HL-60 (cell line): ENCODE results near the gene PTTG1IP.

Experiments used
- POLR2AphosphoS5 ChIP-seq: IDR thresholded peaks from 2 replicates; pipeline ENCODE4 v1.6.1; 2012; ENCODE audit warnings: low read depth
- TF ChIP-seq, protein P1 (sequence below): IDR thresholded peaks from one replicate; pipeline ENCODE4 v1.5.1; 2011; ENCODE audit warnings: low read length, control low read depth, inconsistent platforms; ENCODE audit not compliant: insufficient read depth
- TF ChIP-seq, protein P2 (sequence below): IDR thresholded peaks from 2 replicates; pipeline ENCODE4 v1.6.1; 2012; ENCODE audit warnings: low read depth; ENCODE audit not compliant: insufficient replicate concordance

GRCh38 chr21:44819283-44820243 is 53.9 kb downstream of the PTTG1IP start:
- TF ChIP-seq, protein P1, sequence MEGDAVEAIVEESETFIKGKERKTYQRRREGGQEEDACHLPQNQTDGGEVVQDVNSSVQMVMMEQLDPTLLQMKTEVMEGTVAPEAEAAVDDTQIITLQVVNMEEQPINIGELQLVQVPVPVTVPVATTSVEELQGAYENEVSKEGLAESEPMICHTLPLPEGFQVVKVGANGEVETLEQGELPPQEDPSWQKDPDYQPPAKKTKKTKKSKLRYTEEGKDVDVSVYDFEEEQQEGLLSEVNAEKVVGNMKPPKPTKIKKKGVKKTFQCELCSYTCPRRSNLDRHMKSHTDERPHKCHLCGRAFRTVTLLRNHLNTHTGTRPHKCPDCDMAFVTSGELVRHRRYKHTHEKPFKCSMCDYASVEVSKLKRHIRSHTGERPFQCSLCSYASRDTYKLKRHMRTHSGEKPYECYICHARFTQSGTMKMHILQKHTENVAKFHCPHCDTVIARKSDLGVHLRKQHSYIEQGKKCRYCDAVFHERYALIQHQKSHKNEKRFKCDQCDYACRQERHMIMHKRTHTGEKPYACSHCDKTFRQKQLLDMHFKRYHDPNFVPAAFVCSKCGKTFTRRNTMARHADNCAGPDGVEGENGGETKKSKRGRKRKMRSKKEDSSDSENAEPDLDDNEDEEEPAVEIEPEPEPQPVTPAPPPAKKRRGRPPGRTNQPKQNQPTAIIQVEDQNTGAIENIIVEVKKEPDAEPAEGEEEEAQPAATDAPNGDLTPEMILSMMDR: no peak
- no peak for TF ChIP-seq POLR2AphosphoS5
- TF ChIP-seq, protein P2, sequence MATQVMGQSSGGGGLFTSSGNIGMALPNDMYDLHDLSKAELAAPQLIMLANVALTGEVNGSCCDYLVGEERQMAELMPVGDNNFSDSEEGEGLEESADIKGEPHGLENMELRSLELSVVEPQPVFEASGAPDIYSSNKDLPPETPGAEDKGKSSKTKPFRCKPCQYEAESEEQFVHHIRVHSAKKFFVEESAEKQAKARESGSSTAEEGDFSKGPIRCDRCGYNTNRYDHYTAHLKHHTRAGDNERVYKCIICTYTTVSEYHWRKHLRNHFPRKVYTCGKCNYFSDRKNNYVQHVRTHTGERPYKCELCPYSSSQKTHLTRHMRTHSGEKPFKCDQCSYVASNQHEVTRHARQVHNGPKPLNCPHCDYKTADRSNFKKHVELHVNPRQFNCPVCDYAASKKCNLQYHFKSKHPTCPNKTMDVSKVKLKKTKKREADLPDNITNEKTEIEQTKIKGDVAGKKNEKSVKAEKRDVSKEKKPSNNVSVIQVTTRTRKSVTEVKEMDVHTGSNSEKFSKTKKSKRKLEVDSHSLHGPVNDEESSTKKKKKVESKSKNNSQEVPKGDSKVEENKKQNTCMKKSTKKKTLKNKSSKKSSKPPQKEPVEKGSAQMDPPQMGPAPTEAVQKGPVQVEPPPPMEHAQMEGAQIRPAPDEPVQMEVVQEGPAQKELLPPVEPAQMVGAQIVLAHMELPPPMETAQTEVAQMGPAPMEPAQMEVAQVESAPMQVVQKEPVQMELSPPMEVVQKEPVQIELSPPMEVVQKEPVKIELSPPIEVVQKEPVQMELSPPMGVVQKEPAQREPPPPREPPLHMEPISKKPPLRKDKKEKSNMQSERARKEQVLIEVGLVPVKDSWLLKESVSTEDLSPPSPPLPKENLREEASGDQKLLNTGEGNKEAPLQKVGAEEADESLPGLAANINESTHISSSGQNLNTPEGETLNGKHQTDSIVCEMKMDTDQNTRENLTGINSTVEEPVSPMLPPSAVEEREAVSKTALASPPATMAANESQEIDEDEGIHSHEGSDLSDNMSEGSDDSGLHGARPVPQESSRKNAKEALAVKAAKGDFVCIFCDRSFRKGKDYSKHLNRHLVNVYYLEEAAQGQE: no peak
